Caco-2 (cell line): ENCODE results near the gene IL22. TPM values are rescaled to one million over a fixed set of nuclear protein-coding genes. Genes with fewer than 3 reads are reported as not detected.

ENCODE experiments used
- BruUV-seq: library from RNA; stranded (reverse); fragments of 400-500 nt; replicated peaks from 2 replicates; lab custom pipeline; 2021; lab: Mats Ljungman, UMichigan
- CTCF ChIA-PET: fragments of 300-600 bp; sonication (Branson Sonifier 250); formaldehyde crosslinking; loops from one replicate; lab custom pipeline; 2022; ENCODE audit warnings: antibody characterized with exemption; lab: Charles Lee
- POLR2A ChIA-PET: fragments of 300-600 bp; sonication (Branson Sonifier 250); formaldehyde crosslinking; loops from one replicate; lab custom pipeline; 2022; ENCODE audit warnings: antibody characterized with exemption; lab: Charles Lee
- DNase-seq, 2 experiments: peaks; one replicate each; pipeline versions ENCODE4 v3.0.0 to v3.0.0-alpha.2; 2020 to 2022
- H3K27me3 ChIP-seq: replicated peaks from 2 replicates; pipeline ENCODE4 v1.6.0; 2011; ENCODE audit warnings: low read length; ENCODE audit not compliant: control insufficient read depth, insufficient read depth
- H3K36me3 ChIP-seq: 2 replicates; pipeline ENCODE4 v1.5.1; 2011; ENCODE audit warnings: low read length; ENCODE audit not compliant: control insufficient read depth, insufficient read depth
- H3K4me1 ChIP-seq: fragments of 250-450 bp; sonication (Bioruptor Pico); 2 replicates; pipeline ENCODE4 v1.5.1; 2020; ENCODE audit warnings: mild to moderate bottlenecking
- H3K4me3 ChIP-seq: 2 replicates; pipeline ENCODE4 v1.5.1; 2011; ENCODE audit warnings: low read depth, mild to moderate bottlenecking, control low read depth, low read length
- H3K9me3 ChIP-seq: fragments of 250-450 bp; sonication (Bioruptor Pico); 2 replicates; pipeline ENCODE4 v1.5.1; 2020; ENCODE audit warnings: mild to moderate bottlenecking, moderate library complexity
- H3K27ac Mint-ChIP-seq: one replicate; pipeline ENCODE4 v1.8.0; 2022; ENCODE audit warnings: mixed read lengths; ENCODE audit not compliant: unreplicated experiment
- H3K27me3 Mint-ChIP-seq: one replicate; pipeline ENCODE4 v1.8.0; 2022; ENCODE audit warnings: mixed read lengths; ENCODE audit not compliant: insufficient read depth, unreplicated experiment
- H3K36me3 Mint-ChIP-seq: one replicate; pipeline ENCODE4 v1.8.0; 2022; ENCODE audit warnings: mild to moderate bottlenecking, mixed read lengths; ENCODE audit not compliant: insufficient read depth, unreplicated experiment
- H3K4me1 Mint-ChIP-seq: one replicate; pipeline ENCODE4 v1.8.0; 2022; ENCODE audit warnings: low read depth, mixed read lengths; ENCODE audit not compliant: unreplicated experiment
- H3K4me3 Mint-ChIP-seq: one replicate; pipeline ENCODE4 v1.8.0; 2022; ENCODE audit warnings: mild to moderate bottlenecking, moderate library complexity, mixed read lengths; ENCODE audit not compliant: unreplicated experiment
- H3K9me3 Mint-ChIP-seq: one replicate; pipeline ENCODE4 v1.8.0; 2022; ENCODE audit warnings: mixed read lengths; ENCODE audit not compliant: unreplicated experiment
- intact Hi-C: fragments of 100-400 bp; cut with micrococcal nuclease; formaldehyde crosslinking; loops from one replicate; pipeline ENCODE4 v1.10.0; 2022; ENCODE audit not compliant: unreplicated experiment
- total RNA-seq: library from RNA; stranded (reverse); gene quantifications from 2 replicates; pipeline ENCODE4 v1.2.3, GENCODE V29; 2022
- TF ChIP-seq, protein P1 (sequence below), 2 experiments: fragments of 200-600 bp in 1 of 2; IDR thresholded peaks; 1 replicate in 1 of 2; 2 replicates in 1 of 2; pipeline versions ENCODE4 v1.5.1 to v1.8.0; 2011 to 2022; ENCODE audit warnings: antibody characterized with exemption in 1 of 2, control low read depth in 1 of 2, inconsistent platforms in 1 of 2, low read depth in 1 of 2, low read length in 1 of 2, mild to moderate bottlenecking in 1 of 2, moderate library complexity in 1 of 2; ENCODE audit not compliant: insufficient read depth in 1 of 2, severe bottlenecking in 1 of 2, unreplicated experiment in 1 of 2

IL22 gene
- total RNA-seq, 1 experiment from 2014 or later, result not detected

DNA sequence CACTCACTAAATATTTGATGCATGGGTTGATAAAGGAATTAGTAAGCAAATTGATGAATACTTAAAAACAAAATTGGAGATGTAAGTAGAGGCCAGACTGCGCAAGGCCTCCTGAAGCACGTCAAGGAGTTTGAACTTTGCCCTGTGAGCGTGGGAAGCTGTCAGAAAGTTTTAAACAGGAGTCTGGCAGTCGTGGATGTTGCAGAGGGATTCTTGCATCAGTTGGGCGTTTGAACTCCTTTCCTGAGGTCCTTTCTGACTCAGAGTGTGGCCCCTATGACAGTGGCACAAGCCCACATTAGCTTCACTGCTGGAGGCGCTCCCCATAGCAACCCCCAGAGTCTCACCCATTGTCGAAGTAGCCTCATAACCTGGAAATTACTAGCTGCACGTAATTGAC lies 17.9 kb upstream of the IL22 start:
- Histone ChIP-seq H3K36me3 (no peaks in the 10 kb centered on the region), H3K4me3 (no peak overlapping the region), H3K27me3 (no peaks in the 10 kb centered on the region), H3K4me1 (no peaks in the 10 kb centered on the region), H3K9me3 (no peaks in the 10 kb centered on the region)
- POLR2A ChIA-PET, result no interaction called here
- Mint-ChIP-seq H3K27me3 (peaks cover 6% of the 10 kb centered on the region), H3K27ac (no peak overlapping the region), H3K36me3 (no peaks in the 10 kb centered on the region), H3K4me3 (no peak overlapping the region), H3K9me3 (no peaks in the 10 kb centered on the region), H3K4me1 (no peaks in the 10 kb centered on the region)
- no TSS peak for BruUV-seq
- TF ChIP-seq, protein P1, sequence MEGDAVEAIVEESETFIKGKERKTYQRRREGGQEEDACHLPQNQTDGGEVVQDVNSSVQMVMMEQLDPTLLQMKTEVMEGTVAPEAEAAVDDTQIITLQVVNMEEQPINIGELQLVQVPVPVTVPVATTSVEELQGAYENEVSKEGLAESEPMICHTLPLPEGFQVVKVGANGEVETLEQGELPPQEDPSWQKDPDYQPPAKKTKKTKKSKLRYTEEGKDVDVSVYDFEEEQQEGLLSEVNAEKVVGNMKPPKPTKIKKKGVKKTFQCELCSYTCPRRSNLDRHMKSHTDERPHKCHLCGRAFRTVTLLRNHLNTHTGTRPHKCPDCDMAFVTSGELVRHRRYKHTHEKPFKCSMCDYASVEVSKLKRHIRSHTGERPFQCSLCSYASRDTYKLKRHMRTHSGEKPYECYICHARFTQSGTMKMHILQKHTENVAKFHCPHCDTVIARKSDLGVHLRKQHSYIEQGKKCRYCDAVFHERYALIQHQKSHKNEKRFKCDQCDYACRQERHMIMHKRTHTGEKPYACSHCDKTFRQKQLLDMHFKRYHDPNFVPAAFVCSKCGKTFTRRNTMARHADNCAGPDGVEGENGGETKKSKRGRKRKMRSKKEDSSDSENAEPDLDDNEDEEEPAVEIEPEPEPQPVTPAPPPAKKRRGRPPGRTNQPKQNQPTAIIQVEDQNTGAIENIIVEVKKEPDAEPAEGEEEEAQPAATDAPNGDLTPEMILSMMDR (IDR thresholded peaks at IDR 0.05; ENCODE audit: insufficient read depth in 1 of 2, low read depth in 1 of 2, low read length in 1 of 2, severe bottlenecking in 1 of 2, unreplicated experiment in 1 of 2), result no peak
- intact Hi-C loops, result no loop called here
- no peak for DNase-seq
- CTCF ChIA-PET, result interaction anchor here (0.5 kb wide), 1 partner anchor 47 kb away, joined by 5 read pairs; no protein-coding TSS in a partner anchor

DNA sequence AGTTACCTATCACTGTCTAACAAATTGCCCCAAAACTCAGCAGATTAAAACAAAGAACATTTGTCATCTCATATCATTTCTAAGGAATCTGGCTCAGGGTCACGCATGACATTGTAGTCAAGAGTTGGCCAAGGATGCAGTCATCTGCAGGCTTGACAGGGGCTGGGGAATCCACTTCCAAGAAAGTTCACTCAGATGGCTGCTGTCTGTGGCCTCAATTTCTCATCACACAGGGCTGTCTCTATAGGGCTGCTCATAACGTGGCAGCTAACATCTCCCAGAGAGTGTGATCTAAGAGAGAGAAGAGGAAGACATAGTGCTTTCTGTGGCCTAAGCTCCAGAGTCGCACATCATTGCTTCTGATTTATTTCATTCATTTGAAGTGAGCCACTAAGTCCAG lies 17.0 kb upstream of the IL22 start:
- Mint-ChIP-seq H3K27me3 (peaks cover 8% of the 10 kb centered on the region), H3K9me3 (no peaks in the 10 kb centered on the region), H3K36me3 (no peaks in the 10 kb centered on the region), H3K4me3 (no peak overlapping the region), H3K27ac (no peak overlapping the region), H3K4me1 (no peaks in the 10 kb centered on the region)
- CTCF ChIA-PET, result no interaction called here
- Histone ChIP-seq H3K27me3 (no peaks in the 10 kb centered on the region), H3K36me3 (no peaks in the 10 kb centered on the region), H3K9me3 (no peaks in the 10 kb centered on the region), H3K4me1 (no peaks in the 10 kb centered on the region), H3K4me3 (no peak overlapping the region)
- DNase-seq, result no peak
- intact Hi-C loops, result no loop called here
- TF ChIP-seq, protein P1 (IDR thresholded peaks at IDR 0.05; ENCODE audit: insufficient read depth in 1 of 2, low read depth in 1 of 2, low read length in 1 of 2, severe bottlenecking in 1 of 2, unreplicated experiment in 1 of 2), result no peak
- BruUV-seq, result no TSS peak
- POLR2A ChIA-PET, result no interaction called here

DNA sequence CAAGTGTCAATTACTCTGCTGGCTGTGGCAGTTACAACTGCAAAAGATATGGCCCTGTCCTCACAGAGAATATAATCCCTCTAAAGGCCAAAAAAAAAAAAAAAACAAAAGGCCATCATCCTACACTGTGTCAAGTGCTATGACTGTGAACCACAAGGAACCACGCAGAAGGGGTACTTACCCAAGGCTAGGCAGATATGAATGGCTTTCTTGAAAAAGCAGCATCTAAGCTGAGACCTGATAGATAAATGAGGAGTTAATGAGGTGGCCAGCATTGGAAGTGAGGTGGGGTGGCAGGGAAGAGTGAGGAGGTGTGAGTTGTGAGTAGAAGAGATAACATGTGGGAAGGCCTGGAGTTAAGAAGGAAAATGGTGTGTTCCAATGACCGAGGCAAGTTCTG lies 16.4 kb upstream of the IL22 start:
- H3K36me3 Mint-ChIP-seq, result no peaks in the 10 kb centered on the region
- ChIA-PET CTCF (no interaction called here), POLR2A (no interaction called here)
- Histone ChIP-seq H3K27me3 (no peaks in the 10 kb centered on the region), H3K4me1 (no peaks in the 10 kb centered on the region), H3K36me3 (no peaks in the 10 kb centered on the region), H3K4me3 (no peak overlapping the region), H3K9me3 (no peaks in the 10 kb centered on the region)
- H3K9me3 Mint-ChIP-seq, result no peaks in the 10 kb centered on the region
- peaks cover 9% of the 10 kb centered on the region for H3K27me3 Mint-ChIP-seq
- TF ChIP-seq, protein P1 (IDR thresholded peaks at IDR 0.05; ENCODE audit: insufficient read depth in 1 of 2, low read depth in 1 of 2, low read length in 1 of 2, severe bottlenecking in 1 of 2, unreplicated experiment in 1 of 2), result no peak
- H3K4me1 Mint-ChIP-seq, result no peaks in the 10 kb centered on the region
- no peak overlapping the region for H3K27ac Mint-ChIP-seq
- no TSS peak for BruUV-seq
- intact Hi-C loops, result no loop called here
- no peak overlapping the region for H3K4me3 Mint-ChIP-seq
- DNase-seq, result no peak
